Measurements from ENCODE around the gene GRIN3B.

GRIN3B gene

GRCh38 chr19:1025960-1026782 lies 26.0 kb downstream of the GRIN3B start, which contains the start of gene CNN2:
Gene CNN2 (plus strand): TSS chr19:1026608. CDS start chr19:1026662, 54 bp downstream.
- peak within 1 kb of the TSS; percentile 77 for H3K4me3 ChIP-seq (ENCODE audit: low read depth, low read length)
- no peak for DNase-seq (ENCODE audit: low read depth)
- TF ChIP-seq CTCF (IDR thresholded peaks at IDR 0.05; ENCODE audit: low read depth, low read length, missing control alignments), result no peak

- no peak for TF ChIP-seq CTCF (IDR thresholded peaks at IDR 0.05; ENCODE audit: low read depth, low read length, missing control alignments)
- peak overlapping the region; percentile 77 for H3K4me3 ChIP-seq (ENCODE audit: low read depth, low read length)
- no peak for DNase-seq (ENCODE audit: low read depth)
Observed at GRCh38 chr19:1026783-1027649, 26.8 kb downstream of the GRIN3B start.

- H3K4me3 ChIP-seq (ENCODE audit: low read depth, low read length), result peak overlapping the region; percentile 77
- no peak for DNase-seq (ENCODE audit: low read depth)
- no peak for TF ChIP-seq CTCF (IDR thresholded peaks at IDR 0.05; ENCODE audit: low read depth, low read length, missing control alignments)
Observed at GRCh38 chr19:1027650-1028061, 27.4 kb downstream of the GRIN3B start.

GRCh38 chr19:1028062-1028926 lies 28.1 kb downstream of the GRIN3B start:
- H3K4me3 ChIP-seq (ENCODE audit: low read depth, low read length), result peak overlapping the region; percentile 77
- TF ChIP-seq CTCF (IDR thresholded peaks at IDR 0.05; ENCODE audit: low read depth, low read length, missing control alignments), result no peak
- DNase-seq (ENCODE audit: low read depth), result no peak

DNA sequence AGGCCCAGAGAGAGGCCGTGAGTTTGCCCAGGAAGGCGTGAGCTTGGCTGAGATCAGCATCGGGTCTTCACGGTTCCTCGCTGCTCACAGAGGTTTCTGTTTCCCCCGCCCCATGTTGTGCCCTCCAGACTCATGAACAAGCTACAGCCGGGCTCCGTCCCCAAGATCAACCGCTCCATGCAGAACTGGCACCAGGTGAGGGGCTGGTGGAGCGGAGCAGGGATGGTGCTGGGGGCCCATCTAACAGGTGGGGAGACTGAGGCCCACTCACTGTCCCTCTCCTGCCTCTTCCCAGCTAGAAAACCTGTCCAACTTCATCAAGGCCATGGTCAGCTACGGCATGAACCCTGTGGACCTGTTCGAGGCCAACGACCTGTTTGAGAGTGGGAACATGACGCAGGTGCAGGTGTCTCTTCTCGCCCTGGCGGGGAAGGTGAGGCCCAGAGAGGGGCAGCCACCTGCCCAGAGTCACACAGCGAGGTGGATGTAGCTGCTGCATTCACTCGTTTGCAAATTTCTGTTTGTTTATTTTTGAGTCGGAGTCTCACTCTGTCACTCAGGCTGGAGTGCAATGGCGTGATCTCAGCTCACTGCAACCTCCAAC lies 32.1 kb downstream of the GRIN3B start:
- TF ChIP-seq CTCF (IDR thresholded peaks at IDR 0.05; ENCODE audit: low read depth, low read length, missing control alignments), result no peak

DNA sequence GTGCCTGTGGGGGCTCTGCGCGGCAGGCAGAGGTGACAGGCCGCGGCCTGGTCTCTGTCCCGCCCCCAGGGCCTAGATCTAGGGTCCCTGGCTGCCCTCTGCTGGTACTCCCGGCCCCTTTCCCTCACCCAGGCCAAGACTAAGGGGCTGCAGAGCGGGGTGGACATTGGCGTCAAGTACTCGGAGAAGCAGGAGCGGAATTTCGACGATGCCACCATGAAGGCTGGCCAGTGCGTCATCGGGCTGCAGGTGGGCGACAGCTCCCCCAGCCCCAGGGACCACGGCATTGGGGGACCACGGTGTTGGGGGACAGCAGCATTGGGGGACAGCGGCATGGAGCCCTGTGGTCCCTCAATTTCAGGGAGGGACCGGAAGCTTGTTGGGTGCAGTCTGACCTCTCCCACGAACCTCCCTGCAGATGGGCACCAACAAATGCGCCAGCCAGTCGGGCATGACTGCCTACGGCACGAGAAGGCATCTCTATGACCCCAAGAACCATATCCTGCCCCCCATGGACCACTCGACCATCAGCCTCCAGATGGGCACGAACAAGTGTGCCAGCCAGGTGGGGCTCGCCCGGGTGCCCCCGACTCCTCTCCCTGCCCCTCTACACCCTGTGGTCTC lies 35.9 kb downstream of the GRIN3B start:
- no peak for DNase-seq (ENCODE audit: low read depth)
- no peak overlapping the region for H3K4me3 ChIP-seq (ENCODE audit: low read depth, low read length)
- no peak for TF ChIP-seq CTCF (IDR thresholded peaks at IDR 0.05; ENCODE audit: low read depth, low read length, missing control alignments)

More for the DNA sequence above, 32.1 kb downstream of the GRIN3B start:
- no peak overlapping the region for H3K4me3 ChIP-seq (ENCODE audit: low read depth, low read length)
- DNase-seq (ENCODE audit: low read depth), result no peak
